Keratinocyte (primary cell): ENCODE data around the gene ERICH6. TPM values are rescaled to one million over a fixed set of nuclear protein-coding genes. Genes with fewer than 3 reads are reported as not detected.

Experiments
- DNase-seq: peaks from one replicate; pipeline ENCODE4 v3.0.0-alpha.2; 2011; ENCODE audit warnings: low read depth, missing footprints, low spot score
- FAIRE-seq: peaks from 2 replicates; lab custom pipeline; 2011; peaks lifted over from hg19 to GRCh38; lab: Jason Lieb, UNC
- H2AFZ ChIP-seq: 2 replicates; pipeline ENCODE4 v1.6.0; 2012; ENCODE audit warnings: low read length, control low read depth, inconsistent platforms; ENCODE audit not compliant: control insufficient read depth
- H3K27ac ChIP-seq: 2 replicates; pipeline ENCODE4 v1.5.1; 2011; ENCODE audit warnings: low read length; ENCODE audit not compliant: control insufficient read depth, insufficient read depth
- H3K27me3 ChIP-seq: 3 replicates; pipeline ENCODE4 v1.6.0; 2011; ENCODE audit warnings: low read length; ENCODE audit not compliant: control insufficient read depth, insufficient read depth; ENCODE audit errors: extremely low read depth
- H3K36me3 ChIP-seq, 2 experiments: 2 replicates in 1 of 2; 3 replicates in 1 of 2; pipeline ENCODE4 v1.5.1; 2011; ENCODE audit warnings: low read length in 2 of 2, mild to moderate bottlenecking in 1 of 2; ENCODE audit not compliant: control insufficient read depth in 2 of 2, insufficient read depth in 2 of 2; ENCODE audit errors: extremely low read depth in 1 of 2
- H3K4me1 ChIP-seq: 3 replicates; pipeline ENCODE4 v1.5.1; 2011; ENCODE audit warnings: low read length; ENCODE audit not compliant: control insufficient read depth, insufficient read depth; ENCODE audit errors: extremely low read depth
- H3K4me2 ChIP-seq: 3 replicates; pipeline ENCODE4 v1.6.0; 2011; ENCODE audit warnings: low read depth, low read length; ENCODE audit not compliant: control insufficient read depth, insufficient read depth; ENCODE audit errors: extremely low read depth
- H3K4me3 ChIP-seq, 3 experiments: fragments of 200-600 bp in 1 of 3; sonication (generic) in 1 of 3; 2 replicates in 2 of 3; 3 replicates in 1 of 3; pipeline ENCODE4 v1.5.1; 2011 to 2016; ENCODE audit warnings: low read length in 3 of 3, mild to moderate bottlenecking in 3 of 3, control low read depth in 2 of 3, inconsistent platforms in 1 of 3, low read depth in 1 of 3, mixed read lengths in 1 of 3, mixed run types in 1 of 3, moderate library complexity in 1 of 3; ENCODE audit not compliant: control insufficient read depth in 2 of 3, insufficient read depth in 2 of 3; ENCODE audit errors: extremely low read depth in 1 of 3
- H3K79me2 ChIP-seq: 2 replicates; pipeline ENCODE4 v1.6.0; 2012; ENCODE audit warnings: low read length; ENCODE audit not compliant: control insufficient read depth, insufficient read depth
- H3K9ac ChIP-seq: 3 replicates; pipeline ENCODE4 v1.6.0; 2011; ENCODE audit warnings: low read length; ENCODE audit not compliant: control insufficient read depth, insufficient read depth; ENCODE audit errors: extremely low read depth
- H3K9me1 ChIP-seq: 3 replicates; pipeline ENCODE4 v1.6.0; 2011; ENCODE audit warnings: low read length; ENCODE audit not compliant: control insufficient read depth, insufficient read depth; ENCODE audit errors: extremely low read depth
- H3K9me3 ChIP-seq: 2 replicates; pipeline ENCODE4 v1.5.1; 2012; ENCODE audit warnings: low read depth, low read length; ENCODE audit not compliant: control insufficient read depth
- H4K20me1 ChIP-seq: 3 replicates; pipeline ENCODE4 v1.6.0; 2011; ENCODE audit warnings: low read length; ENCODE audit not compliant: control insufficient read depth, insufficient read depth; ENCODE audit errors: extremely low read depth
- EZH2 ChIP-seq: IDR thresholded peaks from one replicate; pipeline ENCODE4 v1.6.1; 2012; ENCODE audit warnings: inconsistent platforms, mild to moderate bottlenecking, low read length, moderate library complexity
- dilution Hi-C: fragments of 300-500 bp; cut with MboI; formaldehyde crosslinking; loops from one replicate; pipeline ENCODE4 v1.7.0; 2020; ENCODE audit warnings: low sequenced_read_pairs; ENCODE audit not compliant: extremely low pct_ligation_motif_present
- polyA plus RNA-seq, 5 experiments: library from polyadenylated mRNA; depleted of rRNA in 3 of 5; stranded (reverse) in 3 of 5; stranded (forward) in 1 of 5; unstranded in 1 of 5; fragments of >200 nt; gene quantifications; 1 replicate in 1 of 5; 2 replicates in 3 of 5; 3 replicates in 1 of 5; pipeline versions ENCODE4 v1.2.1 to v1.2.3, GENCODE V29; 2011 to 2012; ENCODE audit warnings: missing spikeins in 2 of 5, low read depth in 1 of 5, low replicate concordance in 1 of 5
- TF ChIP-seq, protein P1 (sequence below), 3 experiments: IDR thresholded peaks in 1 of 3; conservative IDR thresholded peaks in 1 of 3; optimal IDR thresholded peaks in 1 of 3; 2 replicates in 2 of 3; 3 replicates in 1 of 3; pipeline versions ENCODE3 to v1.5.1; 2011; ENCODE audit warnings: low read length in 3 of 3, mild to moderate bottlenecking in 3 of 3, moderate library complexity in 2 of 3, control low read depth in 1 of 3, inconsistent platforms in 1 of 3; ENCODE audit not compliant: insufficient read depth in 2 of 3; ENCODE audit errors: extremely low read depth in 1 of 3

Gene ERICH6
- polyA plus RNA-seq, 1 donor (not counting 4 experiments of a cell fraction or from before 2014, with no cell fraction given) = 0.03 TPM

DNA sequence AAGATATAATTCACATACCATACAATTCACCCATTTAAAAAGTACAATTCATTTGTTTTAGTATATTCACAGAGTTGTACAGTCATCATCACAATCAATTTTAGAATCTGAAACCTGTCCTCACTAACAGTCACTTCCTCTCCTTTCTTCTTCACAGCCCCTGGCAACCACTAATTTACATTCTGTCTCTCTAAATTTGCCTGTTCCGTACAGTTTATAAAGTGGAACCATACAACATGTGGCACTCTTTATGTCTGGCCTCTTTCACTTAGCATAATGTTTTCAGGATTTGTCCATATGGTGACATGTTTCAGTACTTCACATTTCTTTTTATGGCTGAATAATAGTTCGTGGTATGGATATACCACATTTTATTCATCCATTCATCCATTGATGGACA is 22.7 kb downstream of the ERICH6 start:
- Histone ChIP-seq H3K36me3 (no peaks in the 10 kb centered on the region), H3K79me2 (no peaks in the 10 kb centered on the region), H3K4me1 (no peaks in the 10 kb centered on the region), H3K9me1 (no peaks in the 10 kb centered on the region), H3K4me2 (no peak overlapping the region), H3K9ac (no peak overlapping the region), H2AFZ (no peak overlapping the region), H4K20me1 (no peaks in the 10 kb centered on the region), H3K27ac (no peak overlapping the region), H3K9me3 (no peaks in the 10 kb centered on the region), H3K4me3 (no peak overlapping the region), H3K27me3 (peaks cover 3% of the 10 kb centered on the region)
- TF ChIP-seq EZH2 = no peak
- TF ChIP-seq, protein P1, sequence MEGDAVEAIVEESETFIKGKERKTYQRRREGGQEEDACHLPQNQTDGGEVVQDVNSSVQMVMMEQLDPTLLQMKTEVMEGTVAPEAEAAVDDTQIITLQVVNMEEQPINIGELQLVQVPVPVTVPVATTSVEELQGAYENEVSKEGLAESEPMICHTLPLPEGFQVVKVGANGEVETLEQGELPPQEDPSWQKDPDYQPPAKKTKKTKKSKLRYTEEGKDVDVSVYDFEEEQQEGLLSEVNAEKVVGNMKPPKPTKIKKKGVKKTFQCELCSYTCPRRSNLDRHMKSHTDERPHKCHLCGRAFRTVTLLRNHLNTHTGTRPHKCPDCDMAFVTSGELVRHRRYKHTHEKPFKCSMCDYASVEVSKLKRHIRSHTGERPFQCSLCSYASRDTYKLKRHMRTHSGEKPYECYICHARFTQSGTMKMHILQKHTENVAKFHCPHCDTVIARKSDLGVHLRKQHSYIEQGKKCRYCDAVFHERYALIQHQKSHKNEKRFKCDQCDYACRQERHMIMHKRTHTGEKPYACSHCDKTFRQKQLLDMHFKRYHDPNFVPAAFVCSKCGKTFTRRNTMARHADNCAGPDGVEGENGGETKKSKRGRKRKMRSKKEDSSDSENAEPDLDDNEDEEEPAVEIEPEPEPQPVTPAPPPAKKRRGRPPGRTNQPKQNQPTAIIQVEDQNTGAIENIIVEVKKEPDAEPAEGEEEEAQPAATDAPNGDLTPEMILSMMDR (optimal IDR thresholded peaks at IDR 0.05 in 1 of 3, IDR thresholded peaks at IDR 0.05 in 1 of 3, conservative IDR thresholded peaks at IDR 0.05 in 1 of 3; ENCODE audit: extremely low read depth in 1 of 3, insufficient read depth in 2 of 3, low read length in 3 of 3) = no peak
- FAIRE-seq (no peak), DNase-seq (no peak)
- dilution Hi-C loops = no loop called here

GRCh38 chr3:150680562-150680961 is 23.2 kb downstream of the ERICH6 start:
- no peaks in the 10 kb centered on the region for H3K4me1 ChIP-seq
- dilution Hi-C loops = no loop called here
- TF ChIP-seq, protein P1 (optimal IDR thresholded peaks at IDR 0.05 in 1 of 3, IDR thresholded peaks at IDR 0.05 in 1 of 3, conservative IDR thresholded peaks at IDR 0.05 in 1 of 3; ENCODE audit: extremely low read depth in 1 of 3, insufficient read depth in 2 of 3, low read length in 3 of 3) = no peak
- TF ChIP-seq EZH2 = no peak
- no peaks in the 10 kb centered on the region for H3K9me3 ChIP-seq
- H3K9me1 ChIP-seq = no peaks in the 10 kb centered on the region
- no peak overlapping the region for H3K4me3 ChIP-seq
- FAIRE-seq = no peak
- no peak overlapping the region for H3K27ac ChIP-seq
- DNase-seq = no peak
- H4K20me1 ChIP-seq = no peaks in the 10 kb centered on the region
- no peaks in the 10 kb centered on the region for H3K36me3 ChIP-seq
- no peak overlapping the region for H2AFZ ChIP-seq
- H3K27me3 ChIP-seq = no peaks in the 10 kb centered on the region
- H3K4me2 ChIP-seq = no peak overlapping the region
- H3K9ac ChIP-seq = no peak overlapping the region
- no peaks in the 10 kb centered on the region for H3K79me2 ChIP-seq
